ENCODE data around the gene ZNF683.
"Not testable (repeated sequence)": the region's sequence is repeated elsewhere in the genome, so short reads cannot be mapped to it uniquely, and the experiment has no call there.

The ZNF683 gene

GRCh38 chr1:26384076-26384475 lies 11.5 kb upstream of the ZNF683 start:
- no peak for FAIRE-seq

DNA sequence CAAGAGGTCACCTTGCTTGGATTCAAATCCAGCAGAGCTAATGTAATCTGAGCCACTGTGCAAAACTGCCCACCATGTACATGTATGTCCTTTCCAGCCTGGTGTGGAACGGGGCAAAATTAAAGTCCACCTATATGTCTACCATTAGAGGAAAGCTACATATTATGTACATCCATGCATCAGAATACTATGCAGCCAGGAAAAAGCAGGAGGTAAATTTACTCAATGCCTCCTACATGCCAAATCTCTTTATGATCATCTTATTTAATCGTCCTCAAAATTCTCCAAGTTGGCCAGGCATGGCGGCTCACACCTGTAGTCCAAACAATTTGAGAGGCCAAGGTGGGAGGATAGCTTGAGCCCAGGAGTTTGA lies 6.3 kb upstream of the ZNF683 start:
- FAIRE-seq, result no peak

DNA sequence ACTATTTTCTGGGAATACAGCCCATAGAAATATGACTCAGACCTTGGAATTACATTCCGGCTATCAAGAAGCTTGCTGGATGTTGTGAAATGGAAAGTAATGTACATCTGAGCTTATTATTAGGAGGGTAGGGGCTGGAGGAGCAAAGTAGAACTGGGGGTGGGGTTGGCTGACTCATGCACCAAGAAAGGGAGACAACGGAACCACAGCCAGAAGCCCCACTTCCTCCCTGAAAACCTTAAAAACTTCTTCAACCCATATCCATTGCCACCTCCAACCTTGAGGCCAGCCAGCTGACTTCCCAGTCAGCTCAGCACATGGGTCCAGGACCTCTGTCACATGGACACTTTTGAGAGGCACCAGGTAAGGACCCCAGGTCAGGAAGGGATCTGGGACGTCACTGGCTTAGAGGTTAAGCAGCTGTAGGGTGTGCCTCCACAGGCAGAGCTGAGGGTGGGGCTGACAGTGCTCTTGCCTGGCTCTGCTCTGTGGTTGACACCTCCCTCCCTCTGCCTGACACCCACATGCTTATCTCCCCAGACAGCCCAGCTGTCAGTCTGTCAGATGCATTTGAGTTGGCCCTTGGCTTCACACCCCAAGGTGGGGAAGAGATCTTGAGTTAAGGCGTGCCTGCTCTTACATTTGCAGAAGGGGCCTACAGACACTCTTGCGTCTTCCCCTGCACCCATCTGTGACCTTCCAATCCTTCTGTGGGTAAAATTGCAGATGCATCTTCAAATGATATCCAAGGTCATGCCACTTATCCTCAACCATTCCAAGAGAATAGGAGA lies 5.7 kb upstream of the ZNF683 start:
- FAIRE-seq, result no peak

DNA sequence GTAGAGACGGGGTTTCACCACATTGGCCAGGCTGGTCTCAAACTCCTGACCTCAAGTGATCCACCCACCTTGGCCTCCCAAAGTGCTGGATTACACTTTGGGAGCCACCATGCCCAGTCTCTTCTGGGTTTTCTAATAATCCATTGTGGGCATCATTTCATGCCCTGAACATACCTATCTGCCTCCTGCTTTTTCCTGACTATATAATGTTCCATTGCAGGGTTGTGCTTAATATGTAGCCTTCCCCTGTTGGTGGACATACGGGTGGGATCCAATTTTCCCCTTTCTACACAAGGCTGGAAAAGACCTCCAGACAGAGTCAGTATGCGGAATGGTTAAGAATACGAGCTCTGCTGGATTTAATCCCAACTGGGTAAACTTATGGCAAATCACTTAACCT lies 3.5 kb upstream of the ZNF683 start:
- no peak for FAIRE-seq

GRCh38 chr1:26375081-26375480 lies 2.5 kb upstream of the ZNF683 start:
- no peak for FAIRE-seq

DNA sequence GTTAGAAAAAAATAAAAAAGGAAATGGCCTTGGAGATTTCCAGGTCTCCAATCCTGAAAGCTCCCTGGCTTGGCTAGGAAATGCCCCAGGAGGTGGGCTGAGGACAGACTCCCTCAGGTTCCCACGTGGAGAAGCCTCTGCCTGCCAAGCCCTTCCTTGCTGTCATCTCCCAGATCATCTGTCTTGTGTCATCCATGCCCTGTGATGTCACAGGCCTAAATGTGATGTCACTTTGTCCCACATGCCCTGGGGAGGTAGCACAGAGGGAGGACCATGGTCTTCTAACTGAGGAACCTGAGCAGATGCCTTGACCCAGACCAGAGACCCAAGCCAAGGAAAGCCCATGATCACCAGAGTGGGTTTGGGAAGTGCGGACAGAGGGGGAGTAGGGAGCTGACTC lies 1.8 kb upstream of the ZNF683 start:
- FAIRE-seq, result not testable (repeated sequence)

DNA sequence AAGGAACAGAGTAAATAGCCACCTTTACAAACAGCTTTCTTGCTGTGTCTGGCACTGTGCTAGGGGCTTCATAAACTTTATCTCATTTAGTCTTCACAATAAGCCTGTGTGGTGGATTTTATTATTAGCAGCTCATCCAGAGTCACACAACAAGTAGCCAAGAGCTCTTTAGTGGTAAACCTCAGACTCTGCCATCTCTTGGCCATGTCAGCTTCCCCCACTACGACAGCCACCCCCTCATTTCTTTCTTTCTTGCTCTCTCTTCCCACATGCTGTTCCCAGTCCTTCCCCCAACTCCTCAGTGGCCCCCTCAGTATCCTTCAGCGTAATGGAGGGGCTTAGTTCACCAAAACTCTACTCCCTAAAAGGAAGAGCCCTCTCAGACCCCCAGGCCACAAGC lies 1.2 kb upstream of the ZNF683 start:
- FAIRE-seq, result no peak

DNA sequence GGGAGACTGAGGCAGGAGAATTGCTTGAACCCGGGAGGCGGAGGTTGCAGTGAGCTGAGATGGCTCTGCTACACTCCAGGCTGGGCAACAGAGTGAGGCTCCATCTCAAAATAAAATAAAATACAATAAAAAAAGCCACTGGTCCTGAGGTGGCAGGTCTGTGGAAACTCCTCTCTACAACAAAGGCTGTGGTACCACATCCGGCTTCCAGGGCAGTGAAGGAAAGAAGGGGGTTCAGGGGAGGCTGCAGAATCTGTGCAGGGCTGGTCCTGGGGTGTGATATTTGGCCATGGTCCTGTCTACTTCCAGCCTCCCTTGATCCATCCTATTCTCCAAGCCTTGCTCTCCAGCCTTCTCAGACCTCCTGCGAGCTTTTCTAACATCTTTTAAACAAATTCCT lies 731 bp upstream of the ZNF683 start:
- no peak for FAIRE-seq

DNA sequence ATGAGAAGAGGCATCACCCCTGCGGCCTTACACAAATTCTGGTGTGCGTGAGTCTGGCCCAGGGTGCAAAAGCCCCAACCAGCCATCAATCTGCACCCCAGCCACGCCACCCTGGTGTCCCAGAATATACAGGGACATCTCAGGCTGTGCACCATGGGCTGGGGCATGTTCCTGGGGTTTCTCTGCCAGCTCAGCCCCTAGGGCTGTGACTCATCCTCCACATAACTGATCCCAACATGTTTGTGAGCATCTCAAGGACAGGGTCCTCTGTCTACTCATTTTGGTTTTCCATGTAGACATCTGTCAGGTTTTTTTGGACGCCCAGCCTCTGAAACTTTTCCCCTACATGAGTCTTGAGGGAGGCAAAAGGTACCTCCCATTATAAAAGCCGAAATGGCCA lies 511 bp downstream of the ZNF683 start:
- FAIRE-seq, result no peak

DNA sequence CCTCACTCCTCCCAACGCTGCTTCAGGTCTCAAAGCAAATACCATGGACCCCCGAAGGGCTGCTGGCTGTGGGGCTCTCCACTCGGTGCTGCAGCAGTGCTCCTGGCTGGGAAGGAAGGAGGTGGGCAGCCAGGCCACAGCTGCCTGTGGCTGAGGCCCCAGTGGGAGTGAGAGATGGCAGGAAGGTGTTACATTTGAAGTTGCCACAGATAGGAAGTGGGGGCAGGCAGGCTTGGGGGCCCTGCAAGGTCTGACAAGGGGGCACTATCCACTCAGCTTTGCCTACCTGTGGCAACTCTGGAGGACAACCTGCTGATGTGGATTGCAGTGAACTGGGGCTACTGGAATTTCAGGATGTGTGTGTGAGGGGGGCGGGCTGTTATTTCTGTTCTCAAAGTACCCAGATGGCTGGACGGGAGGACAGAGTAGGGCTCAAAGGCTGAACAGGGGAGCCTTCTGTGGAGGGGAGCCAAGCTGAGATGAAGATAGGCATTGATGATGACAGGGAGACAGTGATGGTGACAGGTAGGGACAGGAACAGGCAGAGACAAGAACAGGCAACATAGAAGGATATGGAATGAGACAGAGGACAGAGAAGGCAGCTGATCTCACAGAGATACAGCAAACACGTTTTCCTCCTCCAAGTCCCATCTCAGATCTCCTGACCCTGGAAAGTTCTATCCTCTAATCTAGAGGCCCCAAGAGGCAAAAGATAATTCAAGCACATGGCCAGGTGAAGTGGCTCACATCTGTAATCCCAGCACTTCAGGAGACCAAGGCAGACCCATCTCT lies 1.8 kb downstream of the ZNF683 start:
- no peak for FAIRE-seq

DNA sequence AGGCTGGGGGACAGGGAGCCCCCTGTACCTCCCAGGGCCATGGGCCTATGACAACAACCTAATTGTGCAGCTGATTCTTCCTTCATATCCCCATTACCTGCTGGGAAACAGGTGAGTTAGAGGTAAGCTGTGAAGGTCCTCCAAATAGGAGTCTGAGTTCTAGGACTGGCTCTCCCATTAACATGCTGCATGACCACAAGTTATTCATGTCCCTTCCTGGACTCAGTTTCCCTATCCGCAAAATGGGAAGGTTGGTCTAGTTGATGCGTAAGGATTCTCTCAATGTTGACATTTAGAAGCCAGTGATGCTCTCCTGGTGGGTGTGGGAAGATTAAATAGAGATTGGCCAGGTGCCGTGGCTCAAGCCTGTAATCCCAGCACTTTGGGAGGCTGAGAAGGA lies 4.1 kb downstream of the ZNF683 start:
- no peak for FAIRE-seq

- FAIRE-seq, result no peak
Measured at GRCh38 chr1:26368006-26368405, 4.5 kb downstream of the ZNF683 start.

- FAIRE-seq, result no peak
Measured at GRCh38 chr1:26367441-26367840, 5.1 kb downstream of the ZNF683 start.

DNA sequence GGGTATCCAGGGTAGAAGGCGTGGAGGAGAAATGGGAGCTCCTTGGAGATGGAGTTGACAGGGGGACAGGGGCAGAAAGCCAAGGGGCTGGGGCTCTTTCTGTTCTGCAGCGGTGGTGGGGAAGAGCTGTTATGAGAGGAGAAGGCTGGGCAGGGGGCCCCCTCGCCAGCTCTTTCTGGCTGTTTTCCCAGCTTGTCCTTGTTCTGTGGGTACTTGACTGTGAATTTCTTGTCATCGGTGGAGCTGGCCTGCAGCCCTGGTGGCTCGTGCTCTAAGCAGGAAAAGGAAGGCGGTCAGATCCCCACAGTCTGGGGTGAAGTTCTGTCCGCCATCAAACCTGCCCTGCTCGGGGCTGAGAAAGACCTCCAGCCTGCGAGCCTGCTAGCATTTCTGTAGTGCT lies 7.6 kb downstream of the ZNF683 start:
- FAIRE-seq, result no peak

DNA sequence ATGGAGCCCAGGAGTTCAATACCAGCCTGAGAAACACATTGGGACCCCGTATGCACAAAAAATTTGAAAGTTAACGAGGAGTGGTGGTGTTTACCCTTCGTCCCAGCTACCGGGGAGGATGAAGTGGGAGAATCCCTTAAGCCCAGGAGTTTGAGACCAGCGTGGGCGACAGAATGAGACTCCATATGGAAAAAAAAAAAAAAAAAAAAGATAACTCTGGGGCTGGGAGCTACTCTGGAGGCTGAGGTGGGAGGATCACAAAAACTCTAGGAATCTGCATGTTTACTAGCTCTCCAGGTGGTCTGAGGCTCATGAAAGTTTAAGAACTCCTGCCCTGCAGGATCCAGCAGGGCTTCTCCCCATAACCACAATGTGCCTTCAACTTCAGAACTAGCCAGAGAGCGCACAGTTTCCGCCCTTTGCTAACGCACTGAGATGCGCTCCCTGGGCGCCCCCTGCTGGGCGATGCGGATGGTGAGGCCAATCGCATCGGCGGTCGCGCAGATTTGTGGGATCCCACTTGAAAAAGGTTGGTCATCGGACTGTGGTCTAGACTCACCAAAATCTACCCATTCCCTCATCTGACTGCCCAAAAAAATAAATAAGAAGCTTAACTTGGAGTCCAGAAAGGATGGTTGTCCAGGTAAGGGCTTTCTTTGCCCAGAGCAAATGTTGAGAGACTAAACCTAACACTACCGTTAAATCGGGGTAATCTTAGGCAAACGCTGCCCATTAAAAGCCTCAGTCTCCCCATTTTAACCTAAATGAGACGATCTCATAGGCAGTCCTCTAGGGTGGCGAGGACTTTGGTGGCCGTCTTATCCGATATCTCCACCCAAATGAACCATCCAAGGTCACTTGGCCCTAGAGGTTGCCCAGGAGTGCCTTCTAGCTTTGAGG lies 8.8 kb downstream of the ZNF683 start:
- FAIRE-seq, result no peak

DNA sequence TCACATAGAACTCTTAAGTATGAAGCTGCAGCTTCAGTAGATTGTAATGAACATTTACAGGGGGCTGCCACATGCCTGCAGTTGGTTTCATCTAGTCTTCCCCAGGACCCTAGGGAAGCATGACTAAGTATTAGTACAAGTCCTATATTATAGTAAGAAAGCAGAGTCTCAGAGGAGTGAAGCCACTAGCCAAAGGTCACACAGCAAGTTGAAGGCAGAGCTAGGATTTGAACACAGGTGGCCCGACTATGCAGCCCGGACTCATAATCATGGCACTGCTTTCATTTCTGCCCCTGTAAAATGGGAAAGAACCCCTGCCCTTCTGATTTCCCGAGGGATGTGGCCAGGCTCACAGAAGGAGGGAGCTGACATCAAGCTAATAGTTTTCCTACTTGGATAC lies 10.2 kb downstream of the ZNF683 start:
- no peak for FAIRE-seq

DNA sequence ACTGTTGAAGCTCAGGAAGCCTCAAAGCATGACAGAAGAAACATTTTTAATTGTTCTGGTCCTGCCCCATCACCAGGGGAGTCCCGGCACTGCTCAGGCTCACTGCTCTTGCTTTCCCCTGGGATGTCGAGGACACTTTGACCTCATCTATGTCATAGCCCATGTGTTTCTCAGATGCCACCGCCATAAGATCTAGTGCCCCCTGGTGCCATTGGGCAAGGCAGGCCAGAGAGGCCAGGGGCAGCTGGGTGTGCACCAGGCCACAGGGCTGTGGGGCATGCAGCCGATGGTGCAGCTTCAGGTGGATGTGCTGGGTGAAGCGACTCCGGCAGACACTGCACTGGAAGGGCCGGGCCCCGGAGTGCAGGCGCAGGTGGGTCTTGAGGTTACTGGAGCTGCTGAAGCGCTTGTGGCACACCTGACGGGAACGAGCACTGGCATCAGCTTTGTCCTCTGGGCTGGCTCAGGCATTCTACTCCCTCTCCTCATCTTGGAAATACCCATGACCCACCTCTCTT lies 10.9 kb downstream of the ZNF683 start:
- FAIRE-seq, result no peak

DNA sequence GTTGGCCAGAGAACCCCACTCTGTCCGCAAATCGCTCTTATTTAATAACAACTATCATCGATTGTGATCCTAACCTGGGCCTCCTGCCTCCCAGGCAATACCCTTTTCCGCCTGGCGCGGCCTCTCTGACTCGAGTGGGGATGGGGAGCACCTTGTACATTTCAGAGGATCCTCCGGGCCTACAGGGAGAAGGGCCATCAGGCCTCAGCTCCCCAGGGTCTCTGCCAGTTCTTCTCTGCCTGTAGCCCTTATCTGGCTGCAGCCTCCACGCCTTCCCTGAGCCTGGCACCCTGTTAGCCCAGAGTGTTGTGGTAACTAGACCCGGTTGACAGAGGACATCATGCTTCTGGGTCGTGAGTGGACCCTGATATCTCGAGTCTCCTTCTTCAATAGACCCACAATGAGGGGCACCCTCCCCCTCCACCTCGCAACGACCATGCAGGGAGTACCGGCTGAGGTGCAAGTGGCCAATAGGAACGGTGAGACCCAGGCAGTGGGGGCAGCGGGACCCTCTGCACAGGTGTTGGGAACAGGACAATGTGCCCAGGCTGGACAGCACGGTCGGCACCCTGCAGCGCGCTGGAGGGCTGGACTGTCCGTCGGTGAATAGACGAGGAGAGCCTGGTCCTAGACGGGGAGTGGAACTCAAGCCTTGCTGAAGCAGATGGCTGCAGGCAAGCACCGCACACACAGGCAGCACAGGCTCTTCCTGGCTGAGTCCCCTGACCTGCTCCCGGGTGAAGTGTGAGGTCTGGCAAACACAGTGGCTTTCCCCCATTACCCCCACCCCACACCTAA lies 11.5 kb downstream of the ZNF683 start:
- no peak for FAIRE-seq

DNA sequence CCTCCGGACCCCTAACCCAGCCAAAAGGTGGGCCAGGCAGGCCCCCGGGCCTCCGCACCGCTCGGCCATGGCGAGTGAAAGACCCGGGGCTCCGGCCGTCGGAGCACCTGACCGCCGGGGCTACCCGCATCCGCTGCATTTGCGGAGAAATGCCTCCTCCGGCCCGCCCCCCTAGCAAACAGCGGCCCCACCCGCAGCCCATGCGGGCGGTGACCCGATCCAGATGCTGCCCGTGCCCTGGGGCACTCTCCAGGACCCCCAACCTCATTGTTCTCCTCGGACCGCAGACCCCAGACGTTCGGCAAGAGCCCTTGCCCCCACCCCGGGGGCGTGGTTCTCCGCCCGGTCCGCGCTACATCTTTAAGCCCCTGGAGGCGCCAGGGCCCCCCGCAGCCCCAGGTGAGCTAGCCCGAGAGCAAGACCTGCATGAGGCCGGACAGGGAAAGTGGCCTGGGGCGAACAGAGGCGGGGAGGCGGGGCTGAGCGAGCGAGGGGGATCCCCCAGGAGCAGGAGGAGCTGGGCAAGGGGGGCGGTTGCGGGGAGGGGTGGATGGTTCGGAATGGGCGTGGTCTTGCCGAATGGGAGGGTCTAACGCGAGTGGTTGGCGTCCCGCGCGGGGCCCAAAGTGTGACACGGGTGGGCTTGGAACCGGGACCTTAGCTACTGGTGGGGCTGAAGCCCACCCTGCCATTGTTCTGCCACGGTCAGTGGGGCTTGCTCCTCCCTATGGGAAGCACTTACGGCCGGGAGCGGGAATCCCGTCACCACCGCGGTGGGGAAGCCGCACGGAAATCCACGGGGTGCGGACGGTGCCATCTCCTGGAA lies 12.4 kb downstream of the ZNF683 start:
- no peak for FAIRE-seq

- no peak for FAIRE-seq
Measured at GRCh38 chr1:26358411-26359384, 13.9 kb downstream of the ZNF683 start.
